Mesendoderm (in vitro differentiated cells): ENCODE data around the gene CENPE.

Experiments
- DNase-seq: peaks from one replicate; pipeline ENCODE4 v3.0.0; 2013
- H2AK5ac ChIP-seq: 2 replicates; pipeline ENCODE4 v1.6.1; 2013; ENCODE audit warnings: low read length, inconsistent platforms
- H2BK120ac ChIP-seq: 2 replicates; pipeline ENCODE4 v1.6.1; 2013; ENCODE audit warnings: low read depth, mild to moderate bottlenecking, low read length, moderate library complexity, mixed read lengths
- H2BK15ac ChIP-seq: replicated peaks from 2 replicates; pipeline ENCODE4 v1.6.1; 2013; ENCODE audit warnings: low read depth, mild to moderate bottlenecking, moderate library complexity
- H2BK5ac ChIP-seq: 2 replicates; pipeline ENCODE4 v1.6.1; 2013; ENCODE audit warnings: low read length, inconsistent platforms
- H3K18ac ChIP-seq: 2 replicates; pipeline ENCODE4 v1.6.1; 2013; ENCODE audit warnings: mild to moderate bottlenecking, low read length, mixed read lengths
- H3K23ac ChIP-seq: one replicate; pipeline ENCODE4 v1.6.1; 2013; ENCODE audit warnings: low read length
- H3K27ac ChIP-seq: 2 replicates; pipeline ENCODE4 v1.5.1; 2013; ENCODE audit warnings: low read depth, mild to moderate bottlenecking, inconsistent platforms, low read length, moderate library complexity
- H3K27me3 ChIP-seq: 2 replicates; pipeline ENCODE4 v1.6.1; 2013; ENCODE audit warnings: low read length, control low read depth, mild to moderate bottlenecking, inconsistent platforms; ENCODE audit not compliant: insufficient read depth, poor library complexity
- H3K36me3 ChIP-seq: 2 replicates; pipeline ENCODE4 v1.6.1; 2013; ENCODE audit warnings: low read length, inconsistent platforms; ENCODE audit not compliant: control insufficient read depth, insufficient read depth
- H3K4ac ChIP-seq: one replicate; pipeline ENCODE4 v1.6.1; 2013; ENCODE audit warnings: low read depth, mild to moderate bottlenecking, low read length, moderate library complexity
- H3K4me1 ChIP-seq: 2 replicates; pipeline ENCODE4 v1.6.1; 2013; ENCODE audit warnings: low read depth, low read length, inconsistent platforms; ENCODE audit not compliant: control insufficient read depth
- H3K4me2 ChIP-seq: 2 replicates; pipeline ENCODE4 v1.6.1; 2013; ENCODE audit warnings: low read length
- H3K4me3 ChIP-seq: 2 replicates; pipeline ENCODE4 v1.5.1; 2013; ENCODE audit warnings: mild to moderate bottlenecking, low read length
- H3K56ac ChIP-seq: one replicate; pipeline ENCODE4 v1.6.1; 2013; ENCODE audit warnings: low read length
- H3K79me1 ChIP-seq: 2 replicates; pipeline ENCODE4 v1.6.1; 2013; ENCODE audit warnings: low read length, inconsistent platforms
- H3K79me2 ChIP-seq: 2 replicates; pipeline ENCODE4 v1.6.1; 2013; ENCODE audit warnings: mild to moderate bottlenecking, low read length; ENCODE audit not compliant: control insufficient read depth, insufficient read depth
- H3K9ac ChIP-seq: 2 replicates; pipeline ENCODE4 v1.6.1; 2013; ENCODE audit warnings: low read length, inconsistent platforms
- H4K5ac ChIP-seq: one replicate; pipeline ENCODE4 v1.6.1; 2013; ENCODE audit warnings: low read length
- H4K8ac ChIP-seq: one replicate; pipeline ENCODE4 v1.6.1; 2013; ENCODE audit warnings: low read depth, mild to moderate bottlenecking, control low read depth, low read length, moderate library complexity
- WGBS: extraction: QIAGEN DNeasy Blood & Tissue Kit; methylation state at CpG from one replicate; pipeline ENCODE4 v1.1.7; 2013; ENCODE audit warnings: low lambda C conversion rate, missing lambda C conversion rate; ENCODE audit not compliant: insufficient coverage; ENCODE audit errors: extremely low coverage; 5-methylcytosine and 5-hydroxymethylcytosine counted together

CENPE gene

GRCh38 chr4:103073792-103074438, 124.2 kb downstream of the CENPE start:
- no peak overlapping the region for H4K5ac ChIP-seq
- no peaks in the 10 kb centered on the region for H3K79me2 ChIP-seq
- H3K79me1 ChIP-seq, result no peaks in the 10 kb centered on the region
- H3K56ac ChIP-seq, result no peak overlapping the region
- no peak overlapping the region for H2BK120ac ChIP-seq
- no peak overlapping the region for H3K4me3 ChIP-seq
- no peak overlapping the region for H3K27ac ChIP-seq
- no peak overlapping the region for H3K18ac ChIP-seq
- no peak overlapping the region for H2AK5ac ChIP-seq
- H3K23ac ChIP-seq, result no peak overlapping the region
- H2BK15ac ChIP-seq, result no peak overlapping the region
- H3K36me3 ChIP-seq, result no peaks in the 10 kb centered on the region
- H3K27me3 ChIP-seq, result no peaks in the 10 kb centered on the region
- H3K4me2 ChIP-seq, result no peak overlapping the region
- H2BK5ac ChIP-seq, result no peak overlapping the region
- no peak overlapping the region for H3K9ac ChIP-seq
- H3K4ac ChIP-seq, result no peak overlapping the region
- H4K8ac ChIP-seq, result no peak overlapping the region
- no peak for DNase-seq
- H3K4me1 ChIP-seq, result no peaks in the 10 kb centered on the region
- WGBS, result no CpG with 5 or more reads among the region's 2 CpGs

- Histone ChIP-seq H4K8ac (no peak overlapping the region), H3K79me1 (no peaks in the 10 kb centered on the region), H3K4me1 (no peaks in the 10 kb centered on the region), H2AK5ac (no peak overlapping the region), H3K27me3 (no peaks in the 10 kb centered on the region), H3K56ac (no peak overlapping the region), H3K23ac (no peak overlapping the region), H3K27ac (no peak overlapping the region), H3K4me3 (no peak overlapping the region), H4K5ac (no peak overlapping the region), H3K4me2 (no peak overlapping the region), H3K79me2 (no peaks in the 10 kb centered on the region), H3K4ac (no peak overlapping the region), H2BK15ac (no peak overlapping the region), H3K9ac (no peak overlapping the region), H3K18ac (no peak overlapping the region), H2BK120ac (no peak overlapping the region), H3K36me3 (no peaks in the 10 kb centered on the region), H2BK5ac (no peak overlapping the region)
- WGBS, result no CpG with 5 or more reads among the region's 2 CpGs
- peak; percentile 10 for DNase-seq
Observed at GRCh38 chr4:103067841-103068547, 130.1 kb downstream of the CENPE start.

- no peak overlapping the region for H2BK5ac ChIP-seq
- H2AK5ac ChIP-seq, result no peak overlapping the region
- H3K4me2 ChIP-seq, result no peak overlapping the region
- H2BK15ac ChIP-seq, result no peak overlapping the region
- H3K4me1 ChIP-seq, result no peaks in the 10 kb centered on the region
- WGBS, result no CpG with 5 or more reads among the region's 2 CpGs
- DNase-seq, result no peak
- no peak overlapping the region for H3K4me3 ChIP-seq
- H3K27ac ChIP-seq, result no peak overlapping the region
- H3K23ac ChIP-seq, result no peak overlapping the region
- no peak overlapping the region for H3K18ac ChIP-seq
- no peak overlapping the region for H4K5ac ChIP-seq
- no peak overlapping the region for H2BK120ac ChIP-seq
- no peaks in the 10 kb centered on the region for H3K79me1 ChIP-seq
- no peak overlapping the region for H3K9ac ChIP-seq
- no peak overlapping the region for H4K8ac ChIP-seq
- no peaks in the 10 kb centered on the region for H3K79me2 ChIP-seq
- H3K36me3 ChIP-seq, result no peaks in the 10 kb centered on the region
- no peak overlapping the region for H3K4ac ChIP-seq
- H3K27me3 ChIP-seq, result no peaks in the 10 kb centered on the region
- no peak overlapping the region for H3K56ac ChIP-seq
Observed at GRCh38 chr4:103060453-103061148, 137.5 kb downstream of the CENPE start.
